HG03066 (cell line): ENCODE results near the gene COL10A1.

Source experiments
- ATAC-seq: cut with Tn5 transposase; IDR thresholded peaks from one replicate; pipeline ENCODE4 v1.9.1; 2021; ENCODE audit warnings: low read depth; ENCODE audit not compliant: unreplicated experiment

The COL10A1 gene

GRCh38 chr6:116126032-116126431, at the start of gene COL10A1:
TSS of gene COL10A1 (minus strand) at chr6:116126132. CDS start at chr6:116125492, 640 bp downstream.
- no peak for ATAC-seq

- no peak for ATAC-seq
Observed at GRCh38 chr6:116175344-116175743, 49.4 kb upstream of the COL10A1 start.

DNA sequence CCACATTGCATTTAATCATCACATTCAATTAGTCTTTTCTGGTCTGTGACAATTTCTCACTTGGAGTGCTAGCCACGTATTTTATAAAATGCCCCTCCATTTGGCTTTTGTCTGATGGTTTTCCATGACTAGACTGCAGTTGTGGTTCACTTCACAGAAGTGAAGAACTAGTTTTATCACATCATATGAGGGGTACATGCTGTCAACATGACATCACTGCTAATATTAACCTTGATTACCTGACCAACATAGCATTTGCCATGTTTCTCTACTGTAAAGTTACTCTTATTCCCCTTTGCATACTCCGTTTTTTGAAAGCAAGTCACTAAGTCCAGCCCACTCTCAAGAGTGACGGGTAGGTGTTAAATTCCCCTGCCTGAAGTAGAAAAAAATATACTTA, 48.0 kb upstream of the COL10A1 start:
- ATAC-seq, result no peak

DNA sequence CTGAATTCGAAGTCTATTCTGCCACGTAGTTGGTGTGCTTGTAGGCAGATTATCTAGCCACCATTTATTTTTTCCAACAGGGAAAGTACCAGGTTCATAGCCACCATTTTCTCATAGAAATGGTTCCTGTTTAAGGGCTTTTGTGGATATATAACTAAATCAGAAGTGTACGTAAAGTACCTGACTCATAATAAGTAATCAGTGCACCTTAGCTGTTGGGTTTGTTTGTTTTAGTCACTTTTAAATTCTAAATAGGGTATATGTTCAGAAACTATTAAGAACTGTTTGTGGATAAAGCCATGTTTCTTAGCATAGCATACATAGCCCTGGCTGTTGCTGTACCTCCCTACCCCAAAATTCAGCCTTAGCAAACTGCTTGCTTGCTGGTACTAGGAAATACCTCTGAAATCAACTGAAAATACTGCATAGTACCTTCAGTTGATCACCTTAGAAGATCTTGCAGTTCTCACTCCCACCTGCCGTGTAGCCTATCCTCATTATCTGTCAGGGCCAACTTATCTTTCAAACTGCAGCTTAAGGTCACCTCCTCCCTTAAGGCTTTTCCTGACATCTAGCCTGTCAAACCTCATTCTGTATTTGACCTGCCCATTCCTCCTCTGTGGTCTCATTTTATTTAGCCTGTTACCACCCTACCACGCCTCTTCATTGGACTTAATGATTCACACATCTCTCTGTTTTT, 44.6 kb upstream of the COL10A1 start:
- ATAC-seq, result no peak

DNA sequence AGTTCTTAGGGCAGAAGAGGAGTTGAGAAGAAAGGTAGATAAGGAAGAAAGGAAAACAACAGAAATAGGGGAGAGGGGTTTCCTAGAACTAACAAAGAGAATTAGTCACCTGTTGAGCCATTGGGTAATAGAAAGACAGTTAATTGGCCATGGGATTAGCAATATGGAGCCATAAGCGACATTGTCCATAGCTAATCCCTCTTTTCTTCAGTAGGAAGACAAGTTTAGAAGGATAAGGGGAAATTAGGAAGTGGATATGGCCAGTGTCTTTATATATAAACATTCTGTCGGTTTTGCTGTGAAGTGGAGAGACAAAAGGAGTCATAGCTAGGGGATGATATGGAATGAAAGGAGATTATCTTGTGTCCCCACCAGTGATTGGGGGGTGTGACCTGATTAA, 43.9 kb upstream of the COL10A1 start:
- no peak for ATAC-seq

DNA sequence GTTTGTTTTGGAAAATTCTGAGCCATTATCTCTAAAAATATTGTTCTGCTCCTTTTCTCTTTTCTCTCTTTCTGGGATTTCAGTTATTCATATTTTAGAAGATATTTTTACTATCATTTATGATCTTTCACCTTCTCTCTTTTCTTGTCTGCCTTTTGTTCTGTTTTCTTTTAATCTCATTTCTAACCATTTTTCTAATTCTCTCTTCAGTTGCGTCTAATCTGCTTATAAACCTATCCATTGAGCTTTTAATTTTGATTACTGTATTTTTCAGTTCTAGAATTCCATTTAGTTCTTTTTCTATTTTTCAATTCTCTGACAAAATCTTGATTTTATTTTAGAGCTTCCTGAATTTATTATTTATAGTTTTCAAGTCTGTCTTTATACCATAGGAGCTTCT, 42.2 kb upstream of the COL10A1 start:
- no peak for ATAC-seq

GRCh38 chr6:116166369-116166768, 40.4 kb upstream of the COL10A1 start:
- ATAC-seq, result no peak

- no peak for ATAC-seq
Observed at GRCh38 chr6:116165596-116165995, 39.7 kb upstream of the COL10A1 start.

- ATAC-seq, result no peak
Observed at GRCh38 chr6:116159782-116160524, 34.0 kb upstream of the COL10A1 start.

- ATAC-seq, result no peak
Observed at GRCh38 chr6:116158641-116159040, 32.7 kb upstream of the COL10A1 start.

DNA sequence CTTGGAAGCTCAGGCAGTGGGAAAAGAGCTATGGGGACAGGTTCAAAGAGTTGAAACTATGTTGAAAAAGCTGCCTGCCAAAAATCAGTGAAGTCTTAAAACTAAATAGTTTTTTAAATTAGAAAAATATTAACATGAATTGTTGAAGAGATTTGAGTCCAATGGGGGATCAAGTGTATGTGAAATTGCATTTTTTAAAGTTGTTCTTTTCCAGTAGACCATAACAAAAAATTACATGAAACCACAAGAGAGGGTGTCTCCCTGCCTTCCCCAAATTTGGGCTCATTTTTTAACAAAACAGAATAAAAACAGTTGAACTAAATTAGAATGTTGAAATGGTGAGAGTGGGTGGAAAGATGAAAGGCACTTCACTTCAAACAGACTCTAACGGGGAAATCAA, 31.5 kb upstream of the COL10A1 start:
- ATAC-seq, result no peak

- no peak for ATAC-seq
Observed at GRCh38 chr6:116156405-116157326, 30.7 kb upstream of the COL10A1 start.

DNA sequence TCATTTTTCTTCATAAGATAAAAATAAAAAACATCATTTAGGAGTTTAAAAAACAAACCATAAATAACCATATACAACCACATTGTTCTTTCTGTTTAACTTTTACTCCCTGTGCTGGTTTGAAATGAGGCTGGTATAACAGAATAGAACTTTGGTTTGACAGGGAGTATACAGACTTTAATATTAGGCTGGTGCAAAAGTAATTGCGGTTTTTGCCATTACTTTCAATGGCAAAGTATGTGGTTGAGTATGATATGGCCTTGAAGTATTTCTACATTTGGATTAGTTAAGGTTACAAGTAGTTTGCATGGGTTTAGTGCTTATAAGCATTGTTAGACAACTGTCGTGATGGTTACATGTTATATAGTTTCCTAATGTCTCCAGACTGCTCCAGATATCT, 29.0 kb upstream of the COL10A1 start:
- ATAC-seq, result no peak

- no peak for ATAC-seq
Observed at GRCh38 chr6:116152620-116153019, 26.7 kb upstream of the COL10A1 start.

DNA sequence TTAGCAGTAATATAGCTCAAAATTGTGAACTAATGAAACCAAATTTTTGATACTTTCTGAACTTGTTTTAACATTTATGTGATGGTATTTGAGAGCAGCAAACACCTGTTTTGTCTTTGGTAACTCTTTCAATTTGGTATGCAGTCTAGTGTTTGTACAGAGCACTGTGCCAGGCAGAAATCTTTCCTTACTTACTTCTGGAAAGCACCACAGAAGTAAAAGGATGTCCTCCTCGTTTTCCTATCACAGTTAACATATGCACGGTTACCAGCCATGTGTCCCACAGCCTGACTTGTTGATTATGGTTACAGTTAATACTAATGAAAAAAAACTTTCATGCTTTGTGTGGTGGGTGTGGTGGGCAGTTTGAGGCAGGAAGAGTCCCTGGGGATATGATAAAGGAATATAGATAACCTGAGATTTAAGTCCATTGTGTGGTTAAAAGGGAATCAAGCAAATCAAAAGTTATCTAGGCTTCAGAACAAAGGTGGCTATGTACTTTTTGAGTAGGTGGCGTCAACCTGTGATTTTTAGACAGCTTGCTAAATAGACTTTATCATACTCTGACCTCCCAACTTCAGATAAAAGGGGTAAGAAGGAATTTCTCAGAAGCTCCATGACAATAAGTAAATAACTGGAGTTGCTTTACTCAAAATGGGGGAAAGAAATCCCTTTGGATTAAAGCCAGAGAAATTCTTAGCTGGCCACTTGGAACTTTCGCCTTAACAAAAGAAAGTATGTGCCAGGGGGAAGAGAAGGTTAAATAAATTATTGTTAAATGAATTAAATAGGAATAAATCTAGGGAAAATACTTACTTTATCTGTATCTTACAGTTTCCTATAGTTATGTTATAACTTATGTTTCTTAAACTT, 20.1 kb upstream of the COL10A1 start:
- no peak for ATAC-seq

DNA sequence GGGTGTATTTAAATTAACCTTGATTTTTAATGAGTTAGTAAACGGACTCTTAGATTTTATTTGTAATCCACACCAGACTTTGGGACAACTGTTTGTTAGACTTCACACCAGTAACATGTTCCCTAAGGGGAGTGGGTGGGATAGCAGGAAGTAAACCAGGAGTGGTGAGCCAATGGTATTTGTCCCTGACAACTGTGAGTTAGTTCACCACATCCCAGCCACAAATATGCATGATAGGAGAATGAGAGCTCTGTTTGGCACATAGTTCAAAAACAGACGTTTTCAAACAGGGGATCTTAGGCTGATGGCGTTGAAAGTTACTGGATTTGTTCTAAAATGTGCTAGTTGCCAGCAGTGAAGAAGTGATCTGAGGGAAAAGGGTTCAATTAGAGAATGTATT, 18.7 kb upstream of the COL10A1 start:
- ATAC-seq, result no peak

GRCh38 chr6:116139917-116140316, 14.0 kb upstream of the COL10A1 start:
- no peak for ATAC-seq

- no peak for ATAC-seq
Observed at GRCh38 chr6:116136933-116137340, 11.0 kb upstream of the COL10A1 start.

DNA sequence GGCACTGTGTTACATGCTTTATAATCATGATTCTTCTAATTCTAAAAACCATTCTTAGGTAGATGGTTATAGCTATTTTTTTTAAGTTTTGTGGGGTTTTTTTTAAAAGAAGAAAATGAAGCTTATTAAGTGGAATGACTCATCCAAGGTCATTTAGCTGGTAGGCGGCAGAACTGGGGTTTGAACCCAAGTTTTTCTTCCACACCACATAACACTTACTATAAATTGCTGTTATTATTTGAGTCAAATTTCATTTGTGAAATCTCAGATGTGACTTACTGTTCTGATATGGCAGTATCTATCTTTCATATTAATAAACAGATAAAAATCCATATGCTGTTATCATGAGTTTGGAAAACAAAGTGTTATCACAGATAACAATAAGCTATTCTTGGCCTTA, 10.4 kb upstream of the COL10A1 start:
- ATAC-seq, result no peak

- ATAC-seq, result no peak
Observed at GRCh38 chr6:116133453-116133852, 7.5 kb upstream of the COL10A1 start.
